GM12864 (cell line): ENCODE results near the gene BCORL1.

ENCODE experiments used
- DNase-seq: peaks from one replicate; pipeline ENCODE4 v3.0.0-alpha.2; 2011; ENCODE audit warnings: low read depth
- H3K4me3 ChIP-seq: 2 replicates; pipeline ENCODE4 v1.5.1; 2011; ENCODE audit warnings: mild to moderate bottlenecking, low read depth, low read length, control low read depth
- TF ChIP-seq, protein P1 (sequence below): IDR thresholded peaks from 2 replicates; pipeline ENCODE4 v1.5.1; 2011; ENCODE audit warnings: low read depth, mild to moderate bottlenecking, moderate library complexity, low read length, control low read depth, inconsistent platforms; ENCODE audit errors: missing control alignments

Gene BCORL1

GRCh38 chrX:130095249-130096030 lies 113.0 kb downstream of the BCORL1 start:
- no peak for DNase-seq
- H3K4me3 ChIP-seq = no peak overlapping the region
- TF ChIP-seq, protein P1, sequence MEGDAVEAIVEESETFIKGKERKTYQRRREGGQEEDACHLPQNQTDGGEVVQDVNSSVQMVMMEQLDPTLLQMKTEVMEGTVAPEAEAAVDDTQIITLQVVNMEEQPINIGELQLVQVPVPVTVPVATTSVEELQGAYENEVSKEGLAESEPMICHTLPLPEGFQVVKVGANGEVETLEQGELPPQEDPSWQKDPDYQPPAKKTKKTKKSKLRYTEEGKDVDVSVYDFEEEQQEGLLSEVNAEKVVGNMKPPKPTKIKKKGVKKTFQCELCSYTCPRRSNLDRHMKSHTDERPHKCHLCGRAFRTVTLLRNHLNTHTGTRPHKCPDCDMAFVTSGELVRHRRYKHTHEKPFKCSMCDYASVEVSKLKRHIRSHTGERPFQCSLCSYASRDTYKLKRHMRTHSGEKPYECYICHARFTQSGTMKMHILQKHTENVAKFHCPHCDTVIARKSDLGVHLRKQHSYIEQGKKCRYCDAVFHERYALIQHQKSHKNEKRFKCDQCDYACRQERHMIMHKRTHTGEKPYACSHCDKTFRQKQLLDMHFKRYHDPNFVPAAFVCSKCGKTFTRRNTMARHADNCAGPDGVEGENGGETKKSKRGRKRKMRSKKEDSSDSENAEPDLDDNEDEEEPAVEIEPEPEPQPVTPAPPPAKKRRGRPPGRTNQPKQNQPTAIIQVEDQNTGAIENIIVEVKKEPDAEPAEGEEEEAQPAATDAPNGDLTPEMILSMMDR = no peak

DNA sequence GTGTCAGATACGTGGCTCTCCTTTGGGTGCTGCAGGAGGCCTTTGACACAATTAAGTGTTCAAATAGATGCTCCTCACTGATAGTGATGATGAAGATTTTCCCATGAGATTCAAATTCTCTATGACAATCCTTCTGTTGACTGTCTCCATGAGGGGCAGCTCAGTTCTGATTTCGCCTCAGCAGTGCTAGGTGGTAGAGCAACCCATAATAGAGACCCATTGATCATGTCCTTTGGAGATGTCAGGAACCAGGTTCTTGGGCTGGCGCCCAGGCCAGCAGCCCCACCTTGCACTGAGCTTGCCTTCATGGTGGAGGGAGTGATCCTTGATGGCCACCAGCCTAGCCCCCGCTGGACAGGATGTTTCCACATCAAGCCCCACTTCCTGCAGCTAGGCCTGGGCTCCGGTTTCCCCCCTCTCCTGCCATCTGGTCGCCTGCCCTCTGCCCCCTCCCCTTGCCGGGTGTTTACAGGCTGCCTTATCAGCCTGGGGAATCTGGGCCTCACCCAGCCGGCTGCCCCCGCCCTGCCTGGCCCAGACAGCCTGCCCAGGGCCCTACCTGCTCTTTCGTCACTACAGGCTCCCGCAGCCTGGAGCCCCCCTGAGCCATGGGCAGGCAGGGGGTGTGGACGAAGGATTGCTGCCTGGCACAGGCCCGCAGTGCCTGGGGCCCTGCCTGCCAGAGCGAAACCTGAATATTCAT lies 115.2 kb downstream of the BCORL1 start:
- TF ChIP-seq, protein P1 = no peak
- H3K4me3 ChIP-seq = no peak overlapping the region
- no peak for DNase-seq

- TF ChIP-seq, protein P1 = no peak
- H3K4me3 ChIP-seq = no peak overlapping the region
- DNase-seq = no peak
Measured at GRCh38 chrX:130098210-130098552, 115.7 kb downstream of the BCORL1 start.

DNA sequence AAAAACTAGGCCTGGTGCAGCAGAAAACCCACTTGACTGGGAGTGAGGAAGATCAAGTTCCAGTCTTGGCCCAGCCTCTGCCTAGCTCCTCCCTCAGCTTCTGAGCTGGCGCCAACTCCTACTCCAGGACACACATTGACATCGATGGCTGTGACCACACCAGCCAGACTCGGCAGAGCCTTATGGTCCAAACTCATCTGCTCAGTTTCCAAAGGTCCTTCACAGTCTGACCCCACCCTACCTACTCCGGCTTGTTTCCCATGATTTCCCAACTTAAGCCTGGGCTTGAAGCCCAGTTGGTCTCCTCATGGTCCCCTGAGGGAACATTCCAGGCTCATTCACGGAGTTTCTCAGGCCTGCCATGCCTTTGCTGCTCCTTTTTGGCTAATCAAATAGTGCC lies 117.7 kb downstream of the BCORL1 start:
- DNase-seq = no peak
- H3K4me3 ChIP-seq = no peak overlapping the region
- TF ChIP-seq, protein P1 = no peak

DNA sequence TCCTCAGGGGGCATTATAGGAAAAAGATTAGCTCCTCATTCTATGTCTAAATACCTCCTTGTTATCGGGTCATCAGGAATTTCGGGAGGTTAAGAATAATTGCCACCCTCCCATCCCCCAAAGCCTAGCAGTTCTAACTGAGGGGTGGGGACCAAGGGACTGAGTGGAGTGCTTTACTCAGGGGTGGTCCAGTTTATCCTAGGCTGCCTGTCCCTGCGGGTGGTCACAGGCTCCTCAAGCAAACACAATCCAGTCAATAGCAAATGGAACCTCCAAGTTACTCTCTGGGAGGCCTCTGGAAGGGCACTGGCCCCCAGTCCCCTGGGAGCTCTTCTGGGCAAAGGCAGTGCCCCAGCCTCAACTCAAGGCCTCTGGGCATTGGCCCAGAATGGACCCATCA lies 121.2 kb downstream of the BCORL1 start:
- H3K4me3 ChIP-seq = no peak overlapping the region
- DNase-seq = no peak
- TF ChIP-seq, protein P1 = no peak

GRCh38 chrX:130105244-130105643 lies 122.8 kb downstream of the BCORL1 start:
- no peak for DNase-seq
- TF ChIP-seq, protein P1 = no peak
- no peak overlapping the region for H3K4me3 ChIP-seq
